GM21723 (cell line): ENCODE results near the gene ZSWIM3.

Source experiments
- ATAC-seq: cut with Tn5 transposase; IDR thresholded peaks from one replicate; pipeline ENCODE4 v1.9.1; 2021; ENCODE audit warnings: mild to moderate bottlenecking, moderate library complexity; ENCODE audit not compliant: unreplicated experiment

The ZSWIM3 gene

DNA sequence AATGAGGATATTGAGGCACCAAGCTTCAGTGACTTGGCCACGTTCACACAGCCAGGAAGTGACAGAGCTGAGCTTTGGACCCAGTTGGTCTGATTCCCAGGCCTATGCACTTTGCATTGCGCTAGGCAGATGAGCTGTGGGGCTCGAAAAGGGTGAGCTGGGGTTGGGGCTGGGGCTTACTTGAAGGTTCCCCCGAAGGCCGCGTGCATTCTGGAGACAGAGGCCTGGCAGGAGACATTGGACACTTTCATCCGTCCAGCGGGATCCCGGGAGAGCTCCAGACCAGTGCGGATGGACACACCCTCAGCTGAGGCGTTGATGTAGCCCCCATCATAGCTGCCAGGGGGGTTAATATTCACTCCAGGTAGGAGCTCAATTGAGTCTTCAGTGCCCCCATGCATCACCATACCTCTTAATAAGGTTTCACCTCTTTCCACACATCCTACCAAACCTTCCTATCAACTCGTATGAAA, 52.0 kb downstream of the ZSWIM3 start:
- no peak for ATAC-seq

DNA sequence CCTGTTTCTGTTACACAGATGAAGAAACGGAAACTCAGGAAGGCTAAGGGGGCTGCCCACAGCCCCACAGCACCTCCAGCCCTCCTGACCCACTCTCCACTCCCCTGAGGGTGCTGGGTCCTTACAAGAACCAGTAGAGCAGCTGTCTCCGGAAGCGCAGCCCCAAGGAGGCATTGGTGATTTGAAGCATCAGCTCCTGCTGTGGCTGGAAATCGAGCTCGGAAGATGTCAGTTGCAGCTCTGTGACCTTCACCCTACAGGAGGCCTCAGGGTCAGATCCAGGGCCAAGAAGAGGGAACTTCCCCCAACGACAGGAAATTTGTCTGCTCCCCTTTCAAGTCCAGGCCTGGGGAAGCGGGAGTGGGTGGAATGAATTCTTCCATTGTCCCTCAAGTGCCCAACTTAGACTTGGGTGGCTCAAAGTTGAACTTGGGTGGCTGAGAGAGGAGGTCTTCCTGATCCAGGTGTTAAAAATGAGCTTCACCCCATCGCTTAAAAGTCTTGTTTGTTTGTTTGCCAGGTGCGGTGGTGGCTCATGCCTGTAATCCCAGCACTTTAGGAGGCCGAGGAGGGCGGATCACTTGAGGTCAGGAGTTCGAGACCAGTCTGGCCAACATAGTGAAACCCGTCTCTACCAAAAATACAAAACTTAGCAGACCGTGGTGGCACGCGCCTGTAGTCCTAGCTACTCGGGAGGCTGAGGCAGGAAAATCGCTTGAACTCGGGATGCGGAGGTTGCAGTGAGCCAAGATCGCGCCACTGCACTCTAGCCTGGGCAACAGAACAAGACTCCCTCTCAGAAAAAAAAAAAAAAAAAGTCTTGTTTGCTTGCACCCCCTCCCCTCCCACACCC, 52.6 kb downstream of the ZSWIM3 start:
- no peak for ATAC-seq

DNA sequence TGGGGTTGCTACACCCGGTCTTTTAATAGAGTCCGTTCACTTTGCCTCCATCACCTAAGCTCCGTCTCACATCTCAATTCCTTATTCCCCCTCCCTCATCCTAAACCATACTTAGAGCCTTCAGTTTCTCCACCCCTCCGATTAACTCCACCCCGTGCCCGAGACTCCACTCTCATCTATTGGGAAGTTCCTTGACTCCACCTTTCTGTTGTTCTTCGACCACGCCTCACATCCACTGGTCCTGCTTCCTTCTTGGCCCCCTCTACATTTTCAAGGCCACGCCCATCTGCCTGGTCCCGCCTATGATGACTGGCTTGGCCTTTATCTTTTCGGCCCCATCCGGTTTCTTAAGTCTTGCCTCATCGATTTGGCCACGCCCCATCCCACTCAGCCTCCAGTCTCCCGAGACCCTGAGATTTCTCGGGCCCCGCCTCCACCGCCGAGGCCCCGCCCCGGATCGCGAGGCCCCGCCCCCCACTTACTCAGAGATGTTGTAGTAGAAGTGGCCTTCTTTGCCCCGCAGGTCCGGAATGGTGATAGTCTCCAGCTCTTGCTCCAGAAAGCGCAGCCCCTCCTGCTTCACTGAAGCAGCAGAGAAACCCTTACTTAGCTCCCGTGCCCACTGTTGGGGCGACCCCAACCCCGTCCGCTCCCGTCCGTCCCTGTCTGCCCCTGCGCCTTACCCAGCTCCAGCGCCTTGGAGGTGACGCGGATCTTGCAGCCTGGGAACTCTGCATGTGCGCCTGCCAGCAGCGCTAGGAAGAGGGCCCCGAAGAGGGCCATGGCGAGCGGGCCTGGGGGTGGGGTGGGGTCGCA, 53.5 kb downstream of the ZSWIM3 start:
- ATAC-seq = peak; percentile 90

DNA sequence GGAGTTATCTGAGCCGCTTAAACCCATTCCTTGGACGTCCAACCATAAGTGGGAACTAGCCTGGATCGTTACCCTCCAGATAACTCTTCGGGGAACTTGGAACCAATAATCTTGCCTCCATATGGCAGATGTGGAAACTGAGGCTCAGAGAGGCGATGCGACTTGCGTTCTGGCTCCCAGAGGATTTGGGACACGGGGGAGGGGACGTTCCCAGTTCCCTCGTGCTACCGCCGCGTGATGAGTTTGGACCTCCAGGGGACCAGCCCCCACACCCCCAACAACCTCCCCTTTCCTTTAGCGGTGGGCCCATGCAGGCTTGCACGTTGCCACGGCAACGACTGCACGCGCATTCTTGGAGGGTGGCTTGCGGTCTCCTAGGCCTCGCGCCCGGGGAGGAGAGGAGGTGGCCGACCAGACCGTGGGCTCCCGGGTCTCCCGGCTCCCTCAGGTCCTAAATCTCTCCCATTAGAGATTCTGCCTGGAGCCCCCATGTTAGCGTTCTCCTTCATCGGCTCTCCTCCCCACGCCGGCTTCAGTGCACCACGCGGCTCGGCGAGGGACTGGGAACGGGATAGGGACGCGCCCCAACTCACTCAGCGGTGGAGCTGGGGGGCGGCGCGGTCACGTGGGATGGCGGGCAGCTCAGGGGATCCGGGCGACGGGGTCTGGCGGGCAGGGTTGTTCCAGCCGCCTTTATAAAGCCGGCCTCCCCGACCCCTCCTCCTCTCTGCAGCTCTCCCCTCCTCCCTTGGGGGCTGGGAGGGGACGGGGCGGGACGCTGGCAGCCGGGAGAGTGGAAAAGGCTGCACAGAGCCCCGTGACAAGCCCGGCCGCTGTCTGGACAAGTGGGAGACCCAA, 54.3 kb downstream of the ZSWIM3 start, which contains the start of gene PLTP:
Gene PLTP (minus strand): TSS at position 670 of the 858 bp plus-strand sequence. CDS start 703 bp downstream, outside the sequence.
- no peak for ATAC-seq

- ATAC-seq = no peak
These were observed 54.9 kb downstream of the ZSWIM3 start for GRCh38 chr20:45912344-45912682.

GRCh38 chr20:45913116-45913515, 55.7 kb downstream of the ZSWIM3 start:
- ATAC-seq = no peak

GRCh38 chr20:45917790-45918141, 60.4 kb downstream of the ZSWIM3 start:
- ATAC-seq = no peak

DNA sequence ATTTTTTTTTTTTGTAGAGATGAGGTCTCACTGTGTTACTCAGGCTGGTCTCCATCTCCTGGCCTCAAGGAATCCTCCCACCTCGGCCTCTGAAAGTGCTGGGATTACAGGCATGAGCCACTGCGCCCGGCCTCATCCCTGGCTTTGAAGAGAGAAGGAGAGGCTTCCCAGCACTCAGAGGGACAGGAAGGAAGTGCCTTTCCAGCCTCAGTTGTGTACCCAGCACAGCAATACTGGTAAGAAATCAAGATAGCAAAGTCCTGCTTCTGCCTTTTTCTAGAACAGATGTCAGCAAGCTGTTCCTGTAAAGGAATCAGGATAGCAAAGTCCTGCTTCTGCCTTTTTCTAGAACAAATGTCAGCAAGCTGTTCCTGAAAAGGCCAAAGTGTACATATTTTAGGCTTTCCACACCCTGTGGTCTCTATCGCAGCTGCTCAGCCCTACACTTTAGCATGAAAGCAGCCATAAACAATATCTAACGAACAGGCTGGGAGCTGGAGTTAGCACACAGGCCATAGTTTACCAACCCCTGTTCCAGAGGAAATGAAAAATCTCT, 60.8 kb downstream of the ZSWIM3 start:
- ATAC-seq = no peak

GRCh38 chr20:45918779-45919537, 61.5 kb downstream of the ZSWIM3 start:
- no peak for ATAC-seq

DNA sequence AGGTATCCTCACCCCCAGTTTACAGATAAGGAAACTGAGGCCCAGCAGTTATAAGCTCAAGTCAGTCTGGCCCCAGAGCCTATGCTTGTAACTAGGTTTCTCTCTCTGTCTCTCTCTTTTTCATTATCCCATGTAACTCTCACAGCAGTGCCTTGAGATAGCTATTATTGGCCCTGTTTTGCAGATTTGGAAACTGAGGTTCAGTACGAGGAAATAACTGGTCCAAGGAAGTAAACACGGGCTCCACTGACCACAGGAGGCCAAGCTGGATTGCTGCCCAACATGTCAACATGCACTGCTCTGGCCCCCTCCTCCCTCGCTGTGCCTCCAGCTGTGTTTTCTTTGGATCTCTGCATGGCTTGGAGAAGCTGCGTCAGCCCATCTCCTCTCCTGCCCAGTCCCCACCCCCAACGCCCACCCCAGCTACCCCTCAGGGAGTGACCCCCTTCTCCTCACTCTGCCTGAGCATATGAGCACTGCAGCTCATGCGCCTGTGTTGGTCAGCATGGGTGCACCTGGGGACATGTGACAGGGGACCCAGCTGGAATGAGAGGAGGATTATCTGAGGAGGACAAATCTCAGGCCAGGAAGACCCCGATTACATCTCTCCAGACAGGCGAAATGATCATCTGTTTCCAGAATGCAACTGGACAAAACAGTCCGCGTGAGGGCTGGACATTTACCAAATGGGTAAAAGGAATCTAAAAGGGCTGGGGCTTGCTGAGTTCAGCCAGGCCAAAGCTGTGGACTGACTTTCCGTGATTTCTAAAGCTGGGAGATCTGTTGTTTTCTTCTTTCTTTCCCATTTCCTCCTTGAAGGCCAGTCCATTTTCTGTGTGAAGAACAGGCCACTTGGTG, 62.4 kb downstream of the ZSWIM3 start:
- no peak for ATAC-seq

- no peak for ATAC-seq
These were observed 63.3 kb downstream of the ZSWIM3 start for GRCh38 chr20:45920462-45921336.

- no peak for ATAC-seq
These were observed 64.1 kb downstream of the ZSWIM3 start for GRCh38 chr20:45921337-45922189.

- ATAC-seq = no peak
These were observed 67.2 kb downstream of the ZSWIM3 start for GRCh38 chr20:45924391-45925261.

DNA sequence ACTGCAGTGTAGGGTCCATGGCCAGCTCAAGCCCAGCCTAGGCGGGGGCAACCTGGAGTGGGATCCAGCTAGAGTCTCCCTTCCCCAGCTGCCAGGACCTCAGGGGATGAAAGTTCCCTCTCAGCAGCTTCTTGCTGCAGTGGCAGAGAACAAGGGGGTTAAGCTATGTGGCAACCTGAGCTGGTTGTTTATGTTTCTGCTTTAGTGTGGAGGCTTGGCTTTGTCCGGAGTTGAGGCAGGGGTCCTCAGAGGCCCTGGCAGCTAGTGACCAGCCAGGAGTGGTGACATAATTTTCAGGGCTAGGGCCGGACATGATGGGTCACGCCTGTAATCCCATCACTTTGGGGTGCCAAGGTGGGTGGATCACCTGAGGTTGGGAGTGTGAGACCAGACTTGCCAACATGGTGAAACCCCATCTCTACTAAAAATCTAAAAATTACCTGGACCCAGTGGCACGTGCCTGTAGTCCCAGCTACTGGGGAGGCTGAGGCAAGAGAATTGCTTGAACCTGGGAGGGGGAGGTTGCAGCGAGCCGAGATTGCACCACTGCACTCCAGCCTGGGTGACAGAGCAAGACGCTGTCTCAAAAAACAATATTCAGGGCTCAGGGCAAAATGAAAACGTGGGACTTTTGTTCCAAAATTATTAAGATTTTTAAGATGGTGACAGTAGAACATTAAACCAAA, 68.5 kb downstream of the ZSWIM3 start:
- no peak for ATAC-seq

DNA sequence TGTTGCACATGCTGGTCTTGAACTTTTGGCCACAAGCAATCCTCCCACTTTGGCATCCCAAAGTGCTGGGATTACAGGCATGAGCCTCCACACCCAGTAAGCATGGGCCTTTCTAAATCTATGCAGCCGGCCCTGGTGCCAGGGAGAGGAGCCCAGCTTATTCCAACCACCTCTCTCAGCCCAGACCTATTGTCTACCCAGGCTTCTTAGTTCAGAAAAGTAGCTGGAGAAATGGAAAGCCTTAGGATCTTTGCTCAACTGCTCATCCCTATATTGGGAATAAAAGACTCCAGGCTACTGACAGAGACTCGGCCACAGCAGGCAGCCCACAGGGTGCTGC, 69.3 kb downstream of the ZSWIM3 start:
- no peak for ATAC-seq
